ENCODE measurements around the gene MEG3. TPM values are rescaled to one million over a fixed set of nuclear protein-coding genes. Genes with fewer than 3 reads are reported as not detected.

Gene MEG3
- total RNA-seq, 4 donors from 2014 or later: 38.8 to 77.4 (median 52.7) TPM

DNA sequence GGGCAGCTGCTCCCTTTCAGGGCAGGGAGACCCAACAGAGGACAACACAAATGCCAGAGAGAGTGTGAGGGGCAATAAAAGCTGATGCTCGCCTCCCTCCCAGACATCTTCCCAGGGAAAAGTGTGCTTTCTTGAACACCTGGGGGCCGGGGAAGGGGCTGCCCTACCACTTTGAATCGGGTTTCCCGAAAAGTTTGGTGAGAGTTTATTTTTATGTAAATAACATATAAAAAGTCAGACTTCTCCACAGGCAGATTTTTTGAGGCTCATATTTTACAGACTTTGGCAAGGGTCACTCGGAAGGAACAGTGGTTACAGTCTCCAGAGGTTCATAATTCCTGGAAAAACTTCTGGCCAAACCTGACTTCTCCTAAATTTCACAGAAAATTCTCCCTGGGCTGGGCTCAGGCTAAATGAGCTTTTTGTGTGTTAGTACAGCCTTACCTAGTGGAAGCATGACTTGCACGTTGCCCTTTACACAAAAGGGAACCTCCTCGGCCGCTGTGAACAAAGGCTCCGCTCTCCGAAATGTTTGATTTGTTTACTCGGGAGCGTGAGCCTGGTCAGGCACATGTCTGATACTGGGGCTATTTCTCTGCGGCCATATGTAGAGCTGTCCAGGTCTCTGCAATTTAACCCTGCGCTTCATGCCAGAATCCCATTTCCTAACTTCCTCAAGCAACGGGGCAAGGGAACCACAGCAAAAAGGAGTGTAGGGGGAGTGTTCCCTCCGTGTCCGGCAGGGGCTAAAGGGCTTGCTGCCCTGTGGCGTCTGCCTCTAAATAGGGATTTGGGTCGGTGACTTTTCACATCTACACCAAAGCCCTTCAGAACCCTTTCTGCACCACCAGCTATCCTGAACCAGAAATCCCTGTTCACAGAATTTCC is 74.2 kb downstream of the MEG3 start:
- TF ChIP-seq, protein P1, sequence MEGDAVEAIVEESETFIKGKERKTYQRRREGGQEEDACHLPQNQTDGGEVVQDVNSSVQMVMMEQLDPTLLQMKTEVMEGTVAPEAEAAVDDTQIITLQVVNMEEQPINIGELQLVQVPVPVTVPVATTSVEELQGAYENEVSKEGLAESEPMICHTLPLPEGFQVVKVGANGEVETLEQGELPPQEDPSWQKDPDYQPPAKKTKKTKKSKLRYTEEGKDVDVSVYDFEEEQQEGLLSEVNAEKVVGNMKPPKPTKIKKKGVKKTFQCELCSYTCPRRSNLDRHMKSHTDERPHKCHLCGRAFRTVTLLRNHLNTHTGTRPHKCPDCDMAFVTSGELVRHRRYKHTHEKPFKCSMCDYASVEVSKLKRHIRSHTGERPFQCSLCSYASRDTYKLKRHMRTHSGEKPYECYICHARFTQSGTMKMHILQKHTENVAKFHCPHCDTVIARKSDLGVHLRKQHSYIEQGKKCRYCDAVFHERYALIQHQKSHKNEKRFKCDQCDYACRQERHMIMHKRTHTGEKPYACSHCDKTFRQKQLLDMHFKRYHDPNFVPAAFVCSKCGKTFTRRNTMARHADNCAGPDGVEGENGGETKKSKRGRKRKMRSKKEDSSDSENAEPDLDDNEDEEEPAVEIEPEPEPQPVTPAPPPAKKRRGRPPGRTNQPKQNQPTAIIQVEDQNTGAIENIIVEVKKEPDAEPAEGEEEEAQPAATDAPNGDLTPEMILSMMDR (IDR thresholded peaks at IDR 0.05; ENCODE audit: low read depth): no peak

DNA sequence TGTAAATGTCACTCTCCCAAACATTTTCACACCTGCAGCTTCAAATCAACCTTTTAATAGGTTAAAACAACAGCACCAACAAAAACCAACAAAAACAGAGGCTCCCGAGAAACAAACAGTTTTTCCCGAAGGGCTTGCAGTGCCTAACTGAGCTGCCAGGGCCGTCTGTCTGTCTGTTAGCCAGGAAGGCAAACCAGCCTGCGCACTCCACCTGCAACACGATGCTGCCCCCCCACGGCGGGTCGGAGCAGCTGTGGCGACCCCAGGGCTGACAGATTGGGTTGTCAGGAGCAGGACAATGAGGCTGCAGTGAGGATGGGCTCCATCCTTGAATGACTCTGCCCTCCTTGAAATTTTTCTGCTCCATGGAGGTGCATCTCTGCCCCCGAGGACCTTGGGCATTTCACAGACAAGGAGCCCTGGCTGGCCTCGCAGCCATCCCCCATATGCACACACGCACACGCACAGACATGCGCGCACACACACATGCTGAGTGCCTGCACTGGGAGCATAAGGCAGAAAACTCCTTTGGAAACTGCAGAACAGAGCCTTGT is 75.0 kb downstream of the MEG3 start:
- TF ChIP-seq, protein P1 (IDR thresholded peaks at IDR 0.05; ENCODE audit: low read depth): no peak

DNA sequence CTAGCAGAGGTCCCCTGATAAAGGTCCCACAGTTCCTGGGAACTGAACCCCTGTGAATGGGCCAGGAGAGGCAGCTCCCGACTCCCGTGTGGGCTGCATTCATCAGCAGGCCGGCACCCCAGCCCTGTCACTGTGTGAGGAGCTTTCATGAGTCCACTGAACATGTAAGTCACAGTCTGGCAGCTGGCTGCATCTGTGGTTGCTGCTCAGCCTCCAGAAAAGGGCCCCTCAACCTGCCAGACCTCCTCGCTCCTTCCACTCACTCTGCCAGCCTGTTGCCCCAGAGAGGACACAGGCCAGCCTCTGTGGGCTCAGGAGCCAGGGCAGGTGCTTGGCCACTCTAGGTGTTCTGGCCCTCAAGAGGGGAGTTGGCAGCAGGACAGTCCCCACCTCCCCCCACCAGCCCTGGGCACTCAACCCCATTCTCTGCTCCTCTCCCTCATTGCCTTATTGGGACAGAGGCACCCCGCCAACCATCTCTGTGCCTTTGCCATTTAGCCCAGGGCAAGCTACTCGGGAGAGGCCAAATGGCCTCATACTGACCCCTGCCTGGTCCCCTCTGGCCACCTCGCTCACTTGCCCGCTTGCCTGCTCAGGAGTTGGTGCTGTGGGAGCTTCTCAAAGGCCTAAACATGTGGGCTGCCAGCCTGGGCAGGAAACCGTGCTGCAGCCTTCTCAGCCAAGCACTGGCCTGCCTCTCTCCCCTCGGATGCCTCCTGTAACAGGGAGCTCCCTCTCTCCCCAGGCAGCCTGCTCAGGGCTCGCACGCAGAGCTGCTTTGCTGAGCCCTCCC is 75.7 kb downstream of the MEG3 start:
- TF ChIP-seq, protein P1 (IDR thresholded peaks at IDR 0.05; ENCODE audit: low read depth): no peak

DNA sequence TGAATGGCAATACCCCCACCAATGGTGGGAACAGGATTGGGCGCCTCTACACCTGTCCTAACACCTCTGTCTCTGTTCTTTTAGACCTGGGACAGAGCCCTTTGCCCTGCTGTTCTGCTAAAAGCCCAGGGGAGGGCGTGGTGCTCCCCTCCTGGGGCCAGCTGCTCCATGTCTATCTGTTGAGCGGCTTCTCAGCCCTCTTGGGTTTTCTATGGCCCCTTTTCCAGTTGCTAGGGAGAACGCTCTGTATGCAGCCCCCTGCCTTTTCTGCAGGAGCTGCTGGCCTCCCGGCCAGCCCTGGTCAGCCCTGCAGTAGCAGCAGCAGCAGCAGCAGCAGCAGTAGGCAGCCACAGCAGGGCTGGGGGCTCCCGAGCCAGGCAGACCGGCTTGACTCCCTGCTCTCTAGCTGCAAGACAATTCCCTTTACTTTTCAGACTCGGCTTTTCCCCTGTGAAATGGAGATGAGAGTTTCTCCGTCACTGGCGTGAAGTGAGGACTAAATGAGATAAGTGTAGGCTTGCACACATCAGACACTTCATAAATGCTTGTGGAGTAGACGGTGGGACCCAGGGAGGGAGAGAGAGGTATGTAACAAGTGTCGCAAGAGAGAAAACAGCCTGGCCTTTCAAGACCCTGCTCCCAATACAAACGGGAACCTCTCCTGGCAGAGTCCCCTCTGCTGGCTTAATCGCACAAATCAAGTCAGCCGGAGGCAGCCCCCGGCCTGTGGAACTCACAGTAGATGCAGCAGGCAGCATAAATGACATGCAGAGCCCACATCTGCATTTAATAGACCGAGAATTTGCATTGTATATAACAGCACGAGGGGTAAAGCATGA is 76.6 kb downstream of the MEG3 start:
- TF ChIP-seq, protein P1 (IDR thresholded peaks at IDR 0.05; ENCODE audit: low read depth): no peak

DNA sequence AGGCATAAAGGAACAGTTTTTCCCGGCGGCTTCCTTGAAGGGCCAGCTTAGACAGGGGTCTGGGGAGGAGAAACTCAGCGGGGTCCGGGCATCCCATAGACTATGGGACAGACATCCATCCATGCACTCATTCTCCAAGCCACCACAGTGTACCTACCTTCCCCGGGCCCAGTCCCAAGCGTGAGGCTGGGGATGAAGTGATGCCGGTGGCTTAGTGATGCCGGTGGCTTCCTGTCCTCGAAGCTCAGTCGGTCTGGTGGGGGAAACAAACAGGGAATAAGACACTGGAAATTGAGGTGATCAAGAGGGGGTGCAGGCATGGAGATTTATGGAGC is 77.2 kb downstream of the MEG3 start:
- TF ChIP-seq, protein P1 (IDR thresholded peaks at IDR 0.05; ENCODE audit: low read depth): no peak

DNA sequence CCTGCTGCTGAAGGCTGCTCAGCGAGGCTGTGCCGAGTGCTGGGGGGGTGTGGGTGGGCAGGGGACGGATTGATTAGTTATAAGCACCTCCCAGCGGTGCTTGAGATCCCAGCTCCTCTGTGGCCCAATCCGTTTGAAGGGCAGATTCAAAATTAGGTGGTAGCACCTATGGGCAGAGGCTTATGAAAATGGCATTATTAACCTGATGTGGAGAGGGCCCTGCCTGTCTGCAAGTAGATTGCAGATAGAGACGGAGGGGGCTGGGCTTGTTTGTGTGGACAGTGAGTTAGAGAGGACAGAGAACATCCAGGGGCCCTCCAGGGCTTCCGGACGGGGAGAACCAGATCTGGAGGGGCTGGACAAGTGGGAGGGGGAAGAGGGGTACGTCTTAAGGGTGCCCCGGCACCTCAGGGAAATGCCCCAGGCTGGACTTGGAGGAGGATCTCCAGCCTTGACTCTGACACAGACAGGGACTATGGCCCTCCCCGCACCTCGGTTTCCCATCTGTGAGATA is 77.8 kb downstream of the MEG3 start, which contains the start of gene RTL1:
Gene RTL1, minus strand, starts transcription at position 51 of the 514 bp plus-strand sequence. CDS start 18,934 bp downstream, outside the sequence.
- TF ChIP-seq, protein P1 (IDR thresholded peaks at IDR 0.05; ENCODE audit: low read depth): no peak

All from subcutaneous adipose tissue (tissue), 4 donors.